SJSA1 (cell line): ENCODE data around the gene SPATA13. TPM values are rescaled to one million over a fixed set of nuclear protein-coding genes. Genes with fewer than 3 reads are reported as not detected.
A peak's percentile ranks its signal among the peaks of the same experiment; 100 is the strongest.

Source experiments
- DNase-seq, 2 experiments: peaks; one replicate each; pipeline ENCODE4 v3.0.0-alpha.2; 2015 to 2020; ENCODE audit warnings: low spot score in 2 of 2, low read depth in 1 of 2
- H3K27ac ChIP-seq: fragments of 250-450 bp; sonication (Bioruptor Pico); 2 replicates; pipeline ENCODE4 v1.5.1; 2020; ENCODE audit warnings: mild to moderate bottlenecking, moderate library complexity
- H3K27me3 ChIP-seq: fragments of 250-450 bp; sonication (Bioruptor Pico); replicated peaks from 2 replicates; pipeline ENCODE4 v1.5.1; 2020; ENCODE audit warnings: mild to moderate bottlenecking, moderate library complexity
- H3K36me3 ChIP-seq: fragments of 250-450 bp; sonication (Bioruptor Pico); 2 replicates; pipeline ENCODE4 v1.5.1; 2020; ENCODE audit warnings: mild to moderate bottlenecking
- H3K4me1 ChIP-seq: fragments of 250-450 bp; sonication (Bioruptor Pico); replicated peaks from 2 replicates; pipeline ENCODE4 v1.6.1; 2021; ENCODE audit warnings: mild to moderate bottlenecking
- H3K4me3 ChIP-seq: fragments of 250-450 bp; sonication (Bioruptor Pico); 2 replicates; pipeline ENCODE4 v1.5.1; 2020; ENCODE audit warnings: mild to moderate bottlenecking
- H3K9me3 ChIP-seq: fragments of 250-450 bp; sonication (Bioruptor Pico); replicated peaks from 2 replicates; pipeline ENCODE4 v1.5.1; 2020; ENCODE audit warnings: mild to moderate bottlenecking
- total RNA-seq: library from RNA; depleted of rRNA; stranded (reverse); fragments of >200 nt; shearing (Covaris generic); gene quantifications from 2 replicates; pipeline ENCODE4 v1.2.3, GENCODE V29; 2014

The SPATA13 gene
- total RNA-seq, 1 experiment from 2014 or later: 14.8 TPM

GRCh38 chr13:24147570-24147963 lies 13.0 kb upstream of the SPATA13 start:
- H3K36me3 ChIP-seq: no peaks in the 10 kb centered on the region

GRCh38 chr13:24148414-24149235 lies 11.9 kb upstream of the SPATA13 start:
- Histone ChIP-seq H3K4me3 (no peak overlapping the region; the same call in 1 of the 2 replicates), H3K27ac (peak overlapping the region; percentile 97), H3K4me1 (peaks cover 63% of the 10 kb centered on the region), H3K36me3 (no peaks in the 10 kb centered on the region), H3K9me3 (no peaks in the 10 kb centered on the region), H3K27me3 (no peaks in the 10 kb centered on the region)
- DNase-seq: peak; percentile 93 to 96

More at GRCh38 chr13:24147570-24147963, 13.0 kb upstream of the SPATA13 start:
- Histone ChIP-seq H3K9me3 (no peaks in the 10 kb centered on the region), H3K4me3 (no peak overlapping the region), H3K27ac (peak overlapping the region; percentile 97; the same call in 1 of the 2 replicates), H3K4me1 (peaks cover 52% of the 10 kb centered on the region), H3K27me3 (no peaks in the 10 kb centered on the region)
- no peak for DNase-seq

- Histone ChIP-seq H3K27ac (peak overlapping the region; percentile 97), H3K4me1 (peaks cover 66% of the 10 kb centered on the region), H3K27me3 (no peaks in the 10 kb centered on the region), H3K36me3 (no peaks in the 10 kb centered on the region), H3K9me3 (no peaks in the 10 kb centered on the region), H3K4me3 (no peak overlapping the region; the same call in 1 of the 2 replicates)
- peak in 1 of 2 experiments; percentile 58 for DNase-seq
Observed at GRCh38 chr13:24149246-24150032, 11.1 kb upstream of the SPATA13 start.

- DNase-seq: no peak
- Histone ChIP-seq H3K4me1 (peaks cover 66% of the 10 kb centered on the region), H3K9me3 (no peaks in the 10 kb centered on the region), H3K27ac (peak overlapping the region; percentile 97), H3K27me3 (no peaks in the 10 kb centered on the region), H3K36me3 (no peaks in the 10 kb centered on the region), H3K4me3 (no peak overlapping the region)
Observed at GRCh38 chr13:24150572-24150971, 9.9 kb upstream of the SPATA13 start.

- Histone ChIP-seq H3K27me3 (no peaks in the 10 kb centered on the region), H3K36me3 (no peaks in the 10 kb centered on the region), H3K4me1 (peaks cover 66% of the 10 kb centered on the region), H3K4me3 (no peak overlapping the region), H3K9me3 (no peaks in the 10 kb centered on the region), H3K27ac (peak overlapping the region; percentile 97)
- no peak for DNase-seq
Observed at GRCh38 chr13:24151864-24152263, 8.7 kb upstream of the SPATA13 start.

- H3K27ac ChIP-seq: peak overlapping the region; percentile 97
Observed at GRCh38 chr13:24152292-24153214, 8.0 kb upstream of the SPATA13 start.

GRCh38 chr13:24153347-24153746 lies 7.2 kb upstream of the SPATA13 start:
- peaks cover 53% of the 10 kb centered on the region for H3K4me1 ChIP-seq
- H3K9me3 ChIP-seq: no peaks in the 10 kb centered on the region
- no peaks in the 10 kb centered on the region for H3K27me3 ChIP-seq
- H3K36me3 ChIP-seq: no peaks in the 10 kb centered on the region
- peak overlapping the region; percentile 97 for H3K27ac ChIP-seq
- H3K4me3 ChIP-seq: no peak overlapping the region
- no peak for DNase-seq

More at GRCh38 chr13:24152292-24153214, 8.0 kb upstream of the SPATA13 start:
- no peak overlapping the region for H3K4me3 ChIP-seq
- no peaks in the 10 kb centered on the region for H3K9me3 ChIP-seq
- no peaks in the 10 kb centered on the region for H3K36me3 ChIP-seq
- peaks cover 61% of the 10 kb centered on the region for H3K4me1 ChIP-seq
- peak; percentile 80 to 84 for DNase-seq
- no peaks in the 10 kb centered on the region for H3K27me3 ChIP-seq

- Histone ChIP-seq H3K27me3 (no peaks in the 10 kb centered on the region), H3K4me3 (no peak overlapping the region), H3K27ac (no peak overlapping the region), H3K9me3 (no peaks in the 10 kb centered on the region), H3K4me1 (peaks cover 48% of the 10 kb centered on the region), H3K36me3 (no peaks in the 10 kb centered on the region)
- DNase-seq: no peak
Observed at GRCh38 chr13:24153979-24154701, 6.4 kb upstream of the SPATA13 start.

- Histone ChIP-seq H3K27ac (no peak overlapping the region), H3K4me3 (no peak overlapping the region), H3K36me3 (peaks cover 11% of the 10 kb centered on the region), H3K27me3 (no peaks in the 10 kb centered on the region), H3K4me1 (peaks cover 26% of the 10 kb centered on the region), H3K9me3 (no peaks in the 10 kb centered on the region)
- DNase-seq: no peak
Observed at GRCh38 chr13:24159357-24159756, 1.2 kb upstream of the SPATA13 start.

- H3K9me3 ChIP-seq: no peaks in the 10 kb centered on the region
- DNase-seq: peak in 1 of 2 experiments; percentile 43
Observed at GRCh38 chr13:24161010-24161775, 673 bp downstream of the SPATA13 start.

GRCh38 chr13:24161980-24162525 lies 1.5 kb downstream of the SPATA13 start:
- Histone ChIP-seq H3K4me1 (peaks cover 44% of the 10 kb centered on the region), H3K27me3 (no peaks in the 10 kb centered on the region), H3K27ac (no peak overlapping the region), H3K4me3 (peak overlapping the region; percentile 85), H3K36me3 (peaks cover 27% of the 10 kb centered on the region), H3K9me3 (no peaks in the 10 kb centered on the region)
- no peak for DNase-seq

More at GRCh38 chr13:24161010-24161775, 673 bp downstream of the SPATA13 start:
- no peaks in the 10 kb centered on the region for H3K27me3 ChIP-seq
- H3K4me3 ChIP-seq: peak overlapping the region; percentile 85
- peak overlapping the region; percentile 41 for H3K27ac ChIP-seq
- H3K36me3 ChIP-seq: peaks cover 24% of the 10 kb centered on the region
- H3K4me1 ChIP-seq: peaks cover 43% of the 10 kb centered on the region

- no peak overlapping the region for H3K27ac ChIP-seq
- peaks cover 44% of the 10 kb centered on the region for H3K4me1 ChIP-seq
- no peak for DNase-seq
- H3K27me3 ChIP-seq: no peaks in the 10 kb centered on the region
- H3K9me3 ChIP-seq: no peaks in the 10 kb centered on the region
- no peak overlapping the region for H3K4me3 ChIP-seq
- H3K36me3 ChIP-seq: peaks cover 33% of the 10 kb centered on the region
Observed at GRCh38 chr13:24162604-24163003, 2.1 kb downstream of the SPATA13 start.
